GM19395 (cell line): Measurements from ENCODE around the gene TMX1.

Experiments used
- ATAC-seq: cut with Tn5 transposase; IDR thresholded peaks from one replicate; pipeline ENCODE4 v1.9.1; 2021; ENCODE audit warnings: mild to moderate bottlenecking, moderate library complexity; ENCODE audit not compliant: unreplicated experiment

The TMX1 gene

GRCh38 chr14:51242545-51243490 is 2.8 kb downstream of the TMX1 start:
- ATAC-seq = no peak

GRCh38 chr14:51244591-51244990 is 4.5 kb downstream of the TMX1 start:
- ATAC-seq = no peak

GRCh38 chr14:51246032-51246431 is 6.0 kb downstream of the TMX1 start:
- ATAC-seq = no peak

- peak; percentile 83 for ATAC-seq
Observed at GRCh38 chr14:51248016-51248987, 8.3 kb downstream of the TMX1 start.

- no peak for ATAC-seq
Observed at GRCh38 chr14:51251486-51251885, 11.4 kb downstream of the TMX1 start.

- no peak for ATAC-seq
Observed at GRCh38 chr14:51253880-51254279, 13.8 kb downstream of the TMX1 start.

GRCh38 chr14:51258280-51258679 is 18.2 kb downstream of the TMX1 start:
- ATAC-seq = no peak

- ATAC-seq = no peak
Observed at GRCh38 chr14:51258788-51259187, 18.7 kb downstream of the TMX1 start.

GRCh38 chr14:51260225-51260624 is 20.2 kb downstream of the TMX1 start:
- no peak for ATAC-seq

- ATAC-seq = no peak
Observed at GRCh38 chr14:51261151-51261550, 21.1 kb downstream of the TMX1 start.

GRCh38 chr14:51262868-51263267 is 22.8 kb downstream of the TMX1 start:
- ATAC-seq = no peak

- ATAC-seq = no peak
Observed at GRCh38 chr14:51269634-51270033, 29.6 kb downstream of the TMX1 start.

GRCh38 chr14:51276605-51277004 is 36.6 kb downstream of the TMX1 start:
- no peak for ATAC-seq

- no peak for ATAC-seq
Observed at GRCh38 chr14:51277753-51278415, 37.8 kb downstream of the TMX1 start.

GRCh38 chr14:51282517-51282916 is 42.5 kb downstream of the TMX1 start:
- ATAC-seq = no peak

GRCh38 chr14:51283402-51284085 is 43.5 kb downstream of the TMX1 start:
- no peak for ATAC-seq

- ATAC-seq = no peak
Observed at GRCh38 chr14:51284241-51284640, 44.2 kb downstream of the TMX1 start.

GRCh38 chr14:51285120-51285519 is 45.1 kb downstream of the TMX1 start:
- peak; percentile 73 for ATAC-seq

- no peak for ATAC-seq
Observed at GRCh38 chr14:51289169-51289568, 49.1 kb downstream of the TMX1 start.

GRCh38 chr14:51290132-51290531 is 50.1 kb downstream of the TMX1 start:
- ATAC-seq = no peak
